Psoas muscle (tissue), 8 donors: ENCODE data around the gene IQCE. TPM values are rescaled to one million over a fixed set of nuclear protein-coding genes. Genes with fewer than 3 reads are reported as not detected.

Source experiments
- ATAC-seq, 4 donors: fragments of 200-7000 bp; cut with Tn5 transposase; one replicate each; pipeline ENCODE4 v1.9.1; 2020; ENCODE audit warnings: moderate library complexity in 3 of 4, mild to moderate bottlenecking in 2 of 4
- DNase-seq, 2 donors: peaks; one replicate each; pipeline ENCODE4 v3.0.0-alpha.2; 2020
- H3K27ac ChIP-seq: fragments of 200-600 bp; one replicate; pipeline ENCODE4 v1.8.0; 2022
- H3K27me3 ChIP-seq, 3 donors: fragments of 200-600 bp in 1 of 3; one replicate each; pipeline versions ENCODE4 v1.6.1 to v1.8.0; 2013 to 2022; ENCODE audit warnings: low read length in 2 of 3, mild to moderate bottlenecking in 2 of 3, moderate library complexity in 1 of 3; ENCODE audit not compliant: insufficient read depth in 3 of 3
- H3K36me3 ChIP-seq, 2 donors: fragments of 200-600 bp in 1 of 2; one replicate each; pipeline versions ENCODE4 v1.6.1 to v1.8.0; 2013 to 2022; ENCODE audit warnings: low read depth in 1 of 2, mild to moderate bottlenecking in 1 of 2, moderate library complexity in 1 of 2; ENCODE audit not compliant: insufficient read depth in 1 of 2
- H3K4me1 ChIP-seq: fragments of 200-600 bp; one replicate; pipeline ENCODE4 v1.8.0; 2022
- H3K4me3 ChIP-seq: fragments of 200-600 bp; one replicate; pipeline ENCODE4 v1.8.0; 2022; ENCODE audit warnings: mild to moderate bottlenecking
- H3K9me3 ChIP-seq: fragments of 200-600 bp; one replicate; pipeline ENCODE4 v1.8.0; 2022
- CTCF ChIP-seq: fragments of 200-600 bp; IDR thresholded peaks from one replicate; pipeline ENCODE4 v1.8.0; 2022; ENCODE audit warnings: antibody characterized with exemption
- WGBS, 3 donors: extraction: QIAGEN DNeasy Blood & Tissue Kit; methylation state at CpG; one replicate each; pipeline versions ENCODE4 v1.1.6 to v1.1.7; 2013; 5-methylcytosine and 5-hydroxymethylcytosine counted together
- intact Hi-C, 2 donors: fragments of 100-400 bp; cut with DNase I; formaldehyde crosslinking; loops; one replicate each; pipeline versions ENCODE4 v1.11.0 to v1.14.2; 2022
- polyA plus RNA-seq, 3 donors: library from polyadenylated mRNA; stranded (reverse); fragments of 200-250 nt; gene quantifications; one replicate each; pipeline ENCODE4 v1.2.3, GENCODE V29; 2013
- total RNA-seq, 4 donors: library from RNA; stranded (reverse); fragmentation: NEBNext Ultra II Directional in 2 of 4; extraction: Animal tissue kit (Norgen Biotek cat#: 25700) in 2 of 4; gene quantifications; one replicate each; pipeline versions ENCODE4 v1.2.1 to v1.2.4, GENCODE V29; 2021 to 2023
- donor health status: healthy with polysubstance abuse.
- donor health status: DM: no; HTN: no; CAD: no; lungs with moderate emphysema.
- donor health status: Bipolar disorder and iron deficiency.
- donor health status: healthy.
- donor health status: DM: yes; HTN: yes; CAD: no.
- donor health status: DM: no; HTN: no; CAD: no.
- donor health status: DM: no; HTN: no; CAD: no.
- donor health status: DM: yes; HTN: yes; CAD: no.

IQCE gene
- total and polyA plus RNA-seq, 7 donors: 2.4 to 9.6 (median 6.6) TPM

- ATAC-seq: peak; percentile 39 to 60 (median 53)
- TF ChIP-seq CTCF: no peak
- intact Hi-C loops: loop anchor here (2.0 to 5.0 kb wide), 3 partner anchors 95 to 115 kb away; no protein-coding TSS in a partner anchor
- H3K4me1 ChIP-seq: no peaks in the 10 kb centered on the region
- H3K36me3 ChIP-seq: peaks cover 0 to 4% of the 10 kb centered on the region in 2 donors
- no peaks in the 10 kb centered on the region for H3K27me3 ChIP-seq
- peak in 1 of 2 donors; percentile 39 for DNase-seq
- H3K27ac ChIP-seq: no peak overlapping the region
- H3K9me3 ChIP-seq: no peaks in the 10 kb centered on the region
- 45 to 58% (median 47%) methylated on average over 28 of the region's 28 CpGs for WGBS, 3 donors
- no peak overlapping the region for H3K4me3 ChIP-seq
Observed at GRCh38 chr7:2566890-2567678, 8.3 kb downstream of the IQCE start.

- Histone ChIP-seq H3K9me3 (no peaks in the 10 kb centered on the region), H3K27ac (no peak overlapping the region), H3K36me3 (peaks cover 0 to 10% of the 10 kb centered on the region in 2 donors), H3K27me3 (no peaks in the 10 kb centered on the region), H3K4me3 (no peak overlapping the region), H3K4me1 (no peaks in the 10 kb centered on the region)
- intact Hi-C loops: loop anchor here (2.0 to 5.0 kb wide), 3 partner anchors 95 to 115 kb away; no protein-coding TSS in a partner anchor
- 37 to 43% (median 37%) methylated on average over 16 of the region's 16 CpGs for WGBS, 3 donors
- ATAC-seq: peak; percentile 62 to 81 (median 73)
- TF ChIP-seq CTCF: peak; percentile 56
- peak in 1 of 2 donors; percentile 51 for DNase-seq
Observed at GRCh38 chr7:2567679-2568278, 9.0 kb downstream of the IQCE start.

GRCh38 chr7:2568521-2569223 lies 9.9 kb downstream of the IQCE start:
- Histone ChIP-seq H3K4me3 (no peak overlapping the region), H3K27ac (no peak overlapping the region), H3K27me3 (no peaks in the 10 kb centered on the region), H3K4me1 (no peaks in the 10 kb centered on the region), H3K36me3 (peaks cover 3 to 18% of the 10 kb centered on the region in 2 donors), H3K9me3 (no peaks in the 10 kb centered on the region)
- 94 to 95% (median 94%) methylated on average over 24 of the region's 24 CpGs for WGBS, 3 donors
- peak in 1 of 2 donors; percentile 33 for DNase-seq
- TF ChIP-seq CTCF: no peak
- ATAC-seq: no peak
- intact Hi-C loops: loop anchor here (5.0 kb wide), 2 partner anchors 94 to 114 kb away; no protein-coding TSS in a partner anchor

GRCh38 chr7:2569421-2569820 lies 10.6 kb downstream of the IQCE start:
- ATAC-seq: no peak
- WGBS, 3 donors: 94 to 97% (median 95%) methylated on average over 14 of the region's 14 CpGs
- Histone ChIP-seq H3K9me3 (no peaks in the 10 kb centered on the region), H3K4me1 (no peaks in the 10 kb centered on the region), H3K27ac (no peak overlapping the region), H3K36me3 (peaks cover 3 to 24% of the 10 kb centered on the region in 2 donors), H3K27me3 (no peaks in the 10 kb centered on the region), H3K4me3 (no peak overlapping the region)
- DNase-seq: peak in 1 of 2 donors; percentile 26
- intact Hi-C loops: loop anchor here (5.0 kb wide), 2 partner anchors 93 to 113 kb away; no protein-coding TSS in a partner anchor
- no peak for TF ChIP-seq CTCF
